AG09309 (cell line): Measurements from ENCODE around the gene TM4SF18.

ENCODE experiments used
- DNase-seq: peaks from one replicate; pipeline ENCODE4 v3.0.0-alpha.2; 2010; ENCODE audit warnings: low read depth
- H3K4me3 ChIP-seq: 2 replicates; pipeline ENCODE4 v1.5.1; 2011; ENCODE audit warnings: mild to moderate bottlenecking, low read depth, low read length, moderate library complexity; ENCODE audit not compliant: control insufficient read depth
- TF ChIP-seq, protein P1 (sequence below): IDR thresholded peaks from 2 replicates; pipeline ENCODE4 v1.5.1; 2011; ENCODE audit warnings: mild to moderate bottlenecking, low read depth, low read length, inconsistent platforms; ENCODE audit not compliant: insufficient read depth, control insufficient read depth; ENCODE audit errors: missing control alignments

Gene TM4SF18

DNA sequence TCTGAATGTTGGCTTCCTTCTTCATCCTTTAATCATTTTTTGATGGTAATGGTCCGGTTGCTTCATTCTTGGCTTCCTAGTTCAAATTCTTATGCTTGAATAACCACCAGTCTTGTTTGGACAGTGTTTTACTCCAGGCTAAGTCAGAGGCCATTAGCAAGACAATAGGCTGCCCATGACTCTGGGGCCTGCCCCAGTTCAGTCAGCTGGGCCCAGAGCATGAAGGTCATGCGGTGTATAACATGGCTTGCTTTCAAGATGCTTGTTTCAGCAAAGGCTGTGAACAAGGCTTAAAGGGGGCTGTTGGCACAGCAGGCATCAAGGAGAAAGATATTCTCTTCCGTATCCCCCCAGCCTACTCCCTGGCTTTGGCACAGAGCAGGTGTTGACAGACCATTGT lies 13.7 kb downstream of the TM4SF18 start:
- no peak overlapping the region for H3K4me3 ChIP-seq
- DNase-seq: no peak
- TF ChIP-seq, protein P1, sequence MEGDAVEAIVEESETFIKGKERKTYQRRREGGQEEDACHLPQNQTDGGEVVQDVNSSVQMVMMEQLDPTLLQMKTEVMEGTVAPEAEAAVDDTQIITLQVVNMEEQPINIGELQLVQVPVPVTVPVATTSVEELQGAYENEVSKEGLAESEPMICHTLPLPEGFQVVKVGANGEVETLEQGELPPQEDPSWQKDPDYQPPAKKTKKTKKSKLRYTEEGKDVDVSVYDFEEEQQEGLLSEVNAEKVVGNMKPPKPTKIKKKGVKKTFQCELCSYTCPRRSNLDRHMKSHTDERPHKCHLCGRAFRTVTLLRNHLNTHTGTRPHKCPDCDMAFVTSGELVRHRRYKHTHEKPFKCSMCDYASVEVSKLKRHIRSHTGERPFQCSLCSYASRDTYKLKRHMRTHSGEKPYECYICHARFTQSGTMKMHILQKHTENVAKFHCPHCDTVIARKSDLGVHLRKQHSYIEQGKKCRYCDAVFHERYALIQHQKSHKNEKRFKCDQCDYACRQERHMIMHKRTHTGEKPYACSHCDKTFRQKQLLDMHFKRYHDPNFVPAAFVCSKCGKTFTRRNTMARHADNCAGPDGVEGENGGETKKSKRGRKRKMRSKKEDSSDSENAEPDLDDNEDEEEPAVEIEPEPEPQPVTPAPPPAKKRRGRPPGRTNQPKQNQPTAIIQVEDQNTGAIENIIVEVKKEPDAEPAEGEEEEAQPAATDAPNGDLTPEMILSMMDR: no peak

DNA sequence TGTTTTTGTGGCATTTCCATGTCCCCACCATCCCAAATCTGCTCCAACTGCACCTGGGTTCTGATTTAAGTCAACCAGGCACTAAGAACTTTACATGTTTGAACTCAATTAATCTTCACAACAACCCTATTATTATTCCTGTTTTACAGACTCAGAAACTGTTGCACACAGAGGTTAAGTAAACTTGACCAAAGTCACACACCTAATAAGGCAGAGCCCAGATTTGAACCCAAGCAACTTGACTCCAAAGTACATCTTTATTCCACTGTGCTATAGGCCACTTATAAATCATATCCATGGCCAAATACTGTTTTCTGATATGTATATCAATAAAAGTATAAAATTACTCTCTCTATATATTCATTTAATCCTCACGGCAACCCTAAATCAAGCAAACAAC lies 16.4 kb downstream of the TM4SF18 start:
- TF ChIP-seq, protein P1: no peak
- DNase-seq: no peak
- H3K4me3 ChIP-seq: no peak overlapping the region

DNA sequence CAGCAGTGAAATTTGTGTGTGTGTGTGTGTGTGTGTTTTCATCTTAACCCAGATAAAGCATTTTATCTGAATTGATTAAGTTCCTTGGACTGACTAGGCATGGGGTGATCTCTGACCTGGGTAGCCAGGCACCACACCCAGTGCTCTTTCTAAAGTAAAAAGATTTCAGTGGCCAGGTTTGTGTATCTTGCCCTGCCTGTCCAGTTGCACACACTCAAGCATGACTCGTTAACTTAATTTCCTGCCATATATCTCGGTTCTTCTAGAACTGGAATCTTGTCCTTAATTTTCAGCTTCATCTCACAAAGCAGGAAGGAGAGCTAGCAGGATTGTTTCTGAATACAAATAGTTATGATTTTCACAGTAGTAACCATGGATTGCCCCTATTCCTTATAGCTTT lies 17.0 kb downstream of the TM4SF18 start:
- no peak for DNase-seq
- TF ChIP-seq, protein P1: no peak
- no peak overlapping the region for H3K4me3 ChIP-seq

DNA sequence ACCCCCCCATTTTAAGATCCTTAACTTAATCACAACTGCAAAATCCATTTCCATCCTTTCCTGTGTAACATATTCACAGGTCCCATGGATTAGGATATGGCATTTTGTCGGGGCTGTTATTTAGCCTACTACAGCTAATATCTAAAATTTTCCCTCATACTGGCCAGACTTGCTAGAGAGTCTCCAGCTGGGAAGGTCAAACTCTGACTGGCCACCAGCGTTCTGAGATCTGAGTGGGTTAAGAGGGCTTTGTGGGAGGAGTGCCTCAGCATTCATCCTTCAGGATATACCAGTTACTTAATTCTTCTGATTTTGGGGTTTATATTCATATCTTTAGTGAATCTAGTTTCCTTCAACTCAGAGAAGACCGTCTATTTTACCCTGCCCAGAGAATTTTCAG lies 17.7 kb downstream of the TM4SF18 start:
- H3K4me3 ChIP-seq: no peak overlapping the region
- TF ChIP-seq, protein P1: no peak
- no peak for DNase-seq

DNA sequence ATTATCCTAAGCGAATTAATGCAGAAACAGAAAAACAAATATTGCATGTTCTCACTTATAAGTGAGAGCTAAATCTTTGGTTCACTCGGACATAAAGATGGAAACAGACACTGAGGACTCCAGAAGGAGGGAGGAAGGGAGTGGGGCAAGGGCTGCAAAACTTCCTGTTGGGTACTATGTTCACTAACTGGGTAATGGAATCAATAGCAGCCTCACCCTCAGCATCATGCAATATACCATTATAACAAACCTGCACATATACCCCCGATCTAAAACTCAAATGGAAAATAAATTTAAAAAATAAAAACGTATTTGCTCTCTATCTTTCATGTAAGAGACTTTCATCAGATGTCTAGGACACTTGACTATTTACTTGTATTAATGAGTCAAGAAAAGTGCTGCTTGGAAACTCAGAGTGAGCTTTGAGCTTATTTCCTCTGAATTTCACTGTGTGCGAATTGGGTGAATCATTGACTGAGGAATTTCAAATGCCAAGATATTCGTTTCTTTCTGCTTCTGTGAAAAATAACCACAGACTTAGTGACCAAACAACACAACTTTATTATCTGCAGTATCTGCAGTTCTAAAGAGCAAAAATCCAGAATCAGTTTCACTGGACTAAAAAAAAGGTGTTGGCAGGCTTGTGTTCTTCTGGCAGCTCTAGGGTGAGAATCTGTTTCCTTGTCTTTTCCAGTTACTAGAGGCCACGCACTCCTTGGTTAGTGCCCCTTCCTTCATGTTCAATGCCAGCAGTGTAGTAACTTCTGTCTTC lies 18.4 kb downstream of the TM4SF18 start:
- peak; percentile 71 for DNase-seq
- TF ChIP-seq, protein P1: no peak
- no peak overlapping the region for H3K4me3 ChIP-seq

DNA sequence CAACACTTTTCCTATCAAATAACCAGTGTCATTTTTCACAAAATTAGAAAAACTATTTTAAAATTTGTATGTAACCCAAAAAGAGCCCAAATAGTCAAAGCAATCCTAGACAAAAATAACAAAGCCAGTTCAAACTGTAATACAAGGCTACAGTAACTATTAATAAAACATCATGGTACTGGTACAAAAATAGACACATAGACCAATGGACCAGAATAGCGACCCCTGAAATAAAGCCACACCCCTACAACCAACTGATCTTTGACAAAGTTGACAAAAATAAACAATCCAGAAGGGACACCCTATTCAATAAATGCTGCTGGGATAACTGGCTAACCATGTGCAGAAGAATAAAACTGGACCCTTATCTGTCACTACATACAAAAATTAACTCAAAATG lies 19.9 kb downstream of the TM4SF18 start:
- no peak for DNase-seq
- H3K4me3 ChIP-seq: no peak overlapping the region

More for the DNA sequence above, 19.9 kb downstream of the TM4SF18 start:
- TF ChIP-seq, protein P1: no peak
